ENCODE data around the gene FGD3. TPM values are rescaled to one million over a fixed set of nuclear protein-coding genes. Genes with fewer than 3 reads are reported as not detected.

FGD3 gene
- total RNA-seq, 1 donor from 2014 or later: 4.2 TPM

- Histone ChIP-seq H3K4me3 (ENCODE audit: low read length in 3 of 3) (no peak overlapping the region), H3K27me3 (ENCODE audit: control insufficient read depth in 3 of 3, insufficient read depth in 3 of 3, low read length in 3 of 3) (no peaks in the 10 kb centered on the region), H3K4me1 (ENCODE audit: control insufficient read depth in 3 of 3, insufficient read depth in 3 of 3, low read length in 3 of 3) (no peaks in the 10 kb centered on the region), H3K9ac (ENCODE audit: low read depth in 1 of 3, low read length in 3 of 3) (no peak overlapping the region), H3K36me3 (ENCODE audit: control insufficient read depth in 3 of 3, insufficient read depth in 3 of 3, low read length in 3 of 3) (no peaks in the 10 kb centered on the region), H3K27ac (ENCODE audit: low read depth, low read length) (no peak overlapping the region), H3K9me3 (ENCODE audit: control insufficient read depth in 3 of 3, low read length in 3 of 3) (no peaks in the 10 kb centered on the region)
These were observed 27.7 kb downstream of the FGD3 start for GRCh38 chr9:92974761-92975755.

GRCh38 chr9:92976431-92976830, 29.1 kb downstream of the FGD3 start:
- no peaks in the 10 kb centered on the region for H3K36me3 ChIP-seq (ENCODE audit: control insufficient read depth in 3 of 3, insufficient read depth in 3 of 3, low read length in 3 of 3)
- H3K4me3 ChIP-seq (ENCODE audit: low read length in 3 of 3): no peak overlapping the region
- no peaks in the 10 kb centered on the region for H3K9me3 ChIP-seq (ENCODE audit: control insufficient read depth in 3 of 3, low read length in 3 of 3)
- H3K4me1 ChIP-seq (ENCODE audit: control insufficient read depth in 3 of 3, insufficient read depth in 3 of 3, low read length in 3 of 3): no peaks in the 10 kb centered on the region
- no peak overlapping the region for H3K27ac ChIP-seq (ENCODE audit: low read depth, low read length)
- H3K27me3 ChIP-seq (ENCODE audit: control insufficient read depth in 3 of 3, insufficient read depth in 3 of 3, low read length in 3 of 3): no peaks in the 10 kb centered on the region
- no peak overlapping the region for H3K9ac ChIP-seq (ENCODE audit: low read depth in 1 of 3, low read length in 3 of 3)

DNA sequence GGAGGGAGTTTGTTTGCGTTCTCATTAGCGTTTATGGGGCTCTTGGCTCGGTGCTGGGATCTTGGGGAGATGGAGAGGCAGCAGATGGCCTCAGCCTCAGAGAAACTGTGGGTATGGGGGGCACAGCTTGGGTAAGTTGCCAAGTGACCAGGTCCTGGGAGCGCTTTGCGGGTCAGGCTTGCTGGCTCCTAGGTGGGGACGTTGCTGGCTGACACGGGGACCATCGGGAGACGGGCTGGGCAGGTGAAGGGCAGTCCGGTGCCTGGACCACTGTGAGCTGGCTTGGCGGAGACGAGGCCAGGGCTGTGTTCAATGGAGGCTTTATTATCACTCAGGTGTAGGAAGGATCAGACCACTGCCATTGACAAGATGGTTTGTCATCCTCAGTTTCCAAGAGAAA, 30.0 kb downstream of the FGD3 start:
- H3K4me1 ChIP-seq (ENCODE audit: control insufficient read depth in 3 of 3, insufficient read depth in 3 of 3, low read length in 3 of 3): no peaks in the 10 kb centered on the region
- H3K9me3 ChIP-seq (ENCODE audit: control insufficient read depth in 3 of 3, low read length in 3 of 3): no peaks in the 10 kb centered on the region

GRCh38 chr9:92978345-92978875, 31.1 kb downstream of the FGD3 start:
- Histone ChIP-seq H3K4me3 (ENCODE audit: low read length in 3 of 3) (no peak overlapping the region), H3K4me1 (ENCODE audit: control insufficient read depth in 3 of 3, insufficient read depth in 3 of 3, low read length in 3 of 3) (no peaks in the 10 kb centered on the region), H3K9me3 (ENCODE audit: control insufficient read depth in 3 of 3, low read length in 3 of 3) (no peaks in the 10 kb centered on the region), H3K36me3 (ENCODE audit: control insufficient read depth in 3 of 3, insufficient read depth in 3 of 3, low read length in 3 of 3) (no peaks in the 10 kb centered on the region), H3K27ac (ENCODE audit: low read depth, low read length) (no peak overlapping the region), H3K27me3 (ENCODE audit: control insufficient read depth in 3 of 3, insufficient read depth in 3 of 3, low read length in 3 of 3) (no peaks in the 10 kb centered on the region), H3K9ac (ENCODE audit: low read depth in 1 of 3, low read length in 3 of 3) (no peak overlapping the region)

More for the DNA sequence above, 30.0 kb downstream of the FGD3 start:
- Histone ChIP-seq H3K4me3 (ENCODE audit: low read length in 3 of 3) (no peak overlapping the region), H3K36me3 (ENCODE audit: control insufficient read depth in 3 of 3, insufficient read depth in 3 of 3, low read length in 3 of 3) (no peaks in the 10 kb centered on the region), H3K27ac (ENCODE audit: low read depth, low read length) (no peak overlapping the region), H3K27me3 (ENCODE audit: control insufficient read depth in 3 of 3, insufficient read depth in 3 of 3, low read length in 3 of 3) (no peaks in the 10 kb centered on the region), H3K9ac (ENCODE audit: low read depth in 1 of 3, low read length in 3 of 3) (no peak overlapping the region)

GRCh38 chr9:92979283-92980056, 32.1 kb downstream of the FGD3 start:
- Histone ChIP-seq H3K4me1 (ENCODE audit: control insufficient read depth in 3 of 3, insufficient read depth in 3 of 3, low read length in 3 of 3) (no peaks in the 10 kb centered on the region), H3K27me3 (ENCODE audit: control insufficient read depth in 3 of 3, insufficient read depth in 3 of 3, low read length in 3 of 3) (no peaks in the 10 kb centered on the region), H3K36me3 (ENCODE audit: control insufficient read depth in 3 of 3, insufficient read depth in 3 of 3, low read length in 3 of 3) (no peaks in the 10 kb centered on the region), H3K27ac (ENCODE audit: low read depth, low read length) (no peak overlapping the region), H3K4me3 (ENCODE audit: low read length in 3 of 3) (no peak overlapping the region), H3K9me3 (ENCODE audit: control insufficient read depth in 3 of 3, low read length in 3 of 3) (peaks cover 0 to 4% (median 0%) of the 10 kb centered on the region in 3 donors), H3K9ac (ENCODE audit: low read depth in 1 of 3, low read length in 3 of 3) (no peak overlapping the region)

DNA sequence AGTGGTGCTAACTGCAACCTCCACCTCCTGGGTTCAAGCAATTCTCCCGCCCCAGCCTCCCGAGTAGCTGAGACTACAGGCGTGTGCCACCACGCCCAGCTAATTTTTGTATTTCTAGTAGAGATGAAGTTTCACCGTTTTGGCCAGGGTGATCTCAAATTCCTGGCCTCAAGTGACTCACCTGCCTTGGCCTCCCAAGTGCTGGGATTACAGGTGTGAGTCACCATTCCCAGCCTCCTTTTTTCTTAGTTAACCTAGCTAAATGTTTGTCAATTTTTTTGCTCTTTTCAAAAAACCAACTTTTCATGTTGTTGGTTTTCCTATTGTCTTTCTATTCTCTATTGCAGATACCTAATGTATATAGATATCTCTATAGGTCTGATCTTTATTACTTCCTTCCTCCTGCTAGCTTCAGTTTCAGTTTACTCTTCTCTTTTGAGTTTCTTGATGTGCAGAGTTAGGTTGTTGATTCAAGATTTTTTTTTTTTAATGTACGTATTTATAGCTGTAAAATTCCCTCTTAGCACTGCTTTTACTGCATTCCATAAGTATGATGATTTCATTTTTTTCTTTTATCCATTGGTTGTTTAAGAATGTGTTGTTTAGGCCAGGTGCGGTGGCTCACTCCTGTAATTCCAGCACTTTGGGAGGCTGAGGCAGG, 32.9 kb downstream of the FGD3 start:
- Histone ChIP-seq H3K9ac (ENCODE audit: low read depth in 1 of 3, low read length in 3 of 3) (no peak overlapping the region), H3K27me3 (ENCODE audit: control insufficient read depth in 3 of 3, insufficient read depth in 3 of 3, low read length in 3 of 3) (no peaks in the 10 kb centered on the region), H3K36me3 (ENCODE audit: control insufficient read depth in 3 of 3, insufficient read depth in 3 of 3, low read length in 3 of 3) (no peaks in the 10 kb centered on the region), H3K27ac (ENCODE audit: low read depth, low read length) (no peak overlapping the region), H3K4me3 (ENCODE audit: low read length in 3 of 3) (no peak overlapping the region), H3K9me3 (ENCODE audit: control insufficient read depth in 3 of 3, low read length in 3 of 3) (peaks cover 0 to 4% (median 0%) of the 10 kb centered on the region in 3 donors), H3K4me1 (ENCODE audit: control insufficient read depth in 3 of 3, insufficient read depth in 3 of 3, low read length in 3 of 3) (no peaks in the 10 kb centered on the region)

- peaks cover 0 to 4% (median 0%) of the 10 kb centered on the region in 3 donors for H3K9me3 ChIP-seq (ENCODE audit: control insufficient read depth in 3 of 3, low read length in 3 of 3)
- H3K9ac ChIP-seq (ENCODE audit: low read depth in 1 of 3, low read length in 3 of 3): no peak overlapping the region
- no peaks in the 10 kb centered on the region for H3K4me1 ChIP-seq (ENCODE audit: control insufficient read depth in 3 of 3, insufficient read depth in 3 of 3, low read length in 3 of 3)
- H3K36me3 ChIP-seq (ENCODE audit: control insufficient read depth in 3 of 3, insufficient read depth in 3 of 3, low read length in 3 of 3): no peaks in the 10 kb centered on the region
- no peaks in the 10 kb centered on the region for H3K27me3 ChIP-seq (ENCODE audit: control insufficient read depth in 3 of 3, insufficient read depth in 3 of 3, low read length in 3 of 3)
- no peak overlapping the region for H3K27ac ChIP-seq (ENCODE audit: low read depth, low read length)
- no peak overlapping the region for H3K4me3 ChIP-seq (ENCODE audit: low read length in 3 of 3)
These were observed 34.8 kb downstream of the FGD3 start for GRCh38 chr9:92982130-92982529.

DNA sequence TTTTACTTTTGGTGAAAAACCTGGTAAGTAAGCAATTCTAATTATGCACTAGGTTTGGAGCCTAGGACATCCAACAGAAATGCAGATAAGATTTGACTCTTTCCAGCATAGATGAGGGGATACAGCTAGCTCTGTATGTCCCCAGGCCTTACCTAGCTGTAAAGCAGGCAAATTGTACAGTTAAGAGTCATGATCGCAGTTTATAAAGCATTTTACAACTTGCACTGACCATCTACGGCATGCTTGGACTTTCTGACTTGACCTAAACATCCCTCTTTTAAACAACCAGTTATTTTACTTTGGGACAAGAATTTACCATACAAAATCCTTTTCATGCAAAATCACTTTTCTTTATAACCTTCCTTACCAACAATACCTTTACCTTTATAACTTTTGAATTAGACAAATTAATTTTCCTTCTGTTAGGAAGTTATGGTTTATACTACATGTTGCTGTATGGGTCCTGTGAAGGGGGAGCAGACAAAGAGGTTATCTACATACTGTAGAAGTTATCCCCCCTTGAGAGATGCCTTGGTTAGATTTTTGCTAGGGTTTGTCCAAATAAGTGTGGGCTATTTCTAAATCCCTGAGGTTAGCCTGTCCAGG, 36.8 kb downstream of the FGD3 start:
- no peak overlapping the region for H3K9ac ChIP-seq (ENCODE audit: low read depth in 1 of 3, low read length in 3 of 3)
- peaks cover 0 to 4% (median 0%) of the 10 kb centered on the region in 3 donors for H3K9me3 ChIP-seq (ENCODE audit: control insufficient read depth in 3 of 3, low read length in 3 of 3)
- H3K36me3 ChIP-seq (ENCODE audit: control insufficient read depth in 3 of 3, insufficient read depth in 3 of 3, low read length in 3 of 3): no peaks in the 10 kb centered on the region

GRCh38 chr9:92984976-92985375, 37.7 kb downstream of the FGD3 start:
- H3K9ac ChIP-seq (ENCODE audit: low read depth in 1 of 3, low read length in 3 of 3): no peak overlapping the region
- no peak overlapping the region for H3K27ac ChIP-seq (ENCODE audit: low read depth, low read length)
- no peaks in the 10 kb centered on the region for H3K4me1 ChIP-seq (ENCODE audit: control insufficient read depth in 3 of 3, insufficient read depth in 3 of 3, low read length in 3 of 3)
- H3K4me3 ChIP-seq (ENCODE audit: low read length in 3 of 3): no peak overlapping the region
- peaks cover 0 to 4% (median 0%) of the 10 kb centered on the region in 3 donors for H3K9me3 ChIP-seq (ENCODE audit: control insufficient read depth in 3 of 3, low read length in 3 of 3)
- no peaks in the 10 kb centered on the region for H3K27me3 ChIP-seq (ENCODE audit: control insufficient read depth in 3 of 3, insufficient read depth in 3 of 3, low read length in 3 of 3)
- no peaks in the 10 kb centered on the region for H3K36me3 ChIP-seq (ENCODE audit: control insufficient read depth in 3 of 3, insufficient read depth in 3 of 3, low read length in 3 of 3)

More for the DNA sequence above, 36.8 kb downstream of the FGD3 start:
- H3K4me1 ChIP-seq (ENCODE audit: control insufficient read depth in 3 of 3, insufficient read depth in 3 of 3, low read length in 3 of 3): no peaks in the 10 kb centered on the region
- no peaks in the 10 kb centered on the region for H3K27me3 ChIP-seq (ENCODE audit: control insufficient read depth in 3 of 3, insufficient read depth in 3 of 3, low read length in 3 of 3)
- H3K27ac ChIP-seq (ENCODE audit: low read depth, low read length): no peak overlapping the region
- H3K4me3 ChIP-seq (ENCODE audit: low read length in 3 of 3): no peak overlapping the region
